GM13977 (cell line): Measurements from ENCODE around the gene KRT2.

Experiments
- DNase-seq: peaks from one replicate; pipeline ENCODE4 v3.0.0; 2012; ENCODE audit warnings: low spot score
- CTCF ChIP-seq: IDR thresholded peaks from 2 replicates; pipeline ENCODE4 v1.5.1; 2012; ENCODE audit warnings: mild to moderate bottlenecking, control low read depth; ENCODE audit not compliant: insufficient read depth; ENCODE audit errors: extremely low read depth, missing control alignments
- in situ Hi-C: fragments of 300-500 bp; cut with MboI; formaldehyde crosslinking; loops from one replicate; pipeline ENCODE4 v1.12.0; 2022; ENCODE audit warnings: low sequenced_read_pairs, low pct_unique_long_range_greater_than_20kb, mixed read lengths, inconsistent platforms; ENCODE audit not compliant: unreplicated experiment

Gene KRT2

GRCh38 chr12:52651726-52652261 lies at the start of gene KRT2:
Gene KRT2 (minus strand): TSS chr12:52652211. CDS start chr12:52652142, 69 bp downstream.
- in situ Hi-C loops, result no loop called here
- DNase-seq, result no peak
- TF ChIP-seq CTCF, result no peak

GRCh38 chr12:52701281-52701680 lies 49.3 kb upstream of the KRT2 start:
- in situ Hi-C loops, result no loop called here
- DNase-seq, result no peak
- TF ChIP-seq CTCF, result no peak

- in situ Hi-C loops, result no loop called here
- no peak for TF ChIP-seq CTCF
- DNase-seq, result no peak
These were observed 47.9 kb upstream of the KRT2 start for GRCh38 chr12:52699960-52700359.

GRCh38 chr12:52699373-52699772 lies 47.4 kb upstream of the KRT2 start:
- in situ Hi-C loops, result no loop called here
- no peak for TF ChIP-seq CTCF
- no peak for DNase-seq

- no peak for DNase-seq
- in situ Hi-C loops, result no loop called here
- TF ChIP-seq CTCF, result no peak
These were observed 46.8 kb upstream of the KRT2 start for GRCh38 chr12:52698651-52699340.

GRCh38 chr12:52697058-52697582 lies 45.1 kb upstream of the KRT2 start:
- no peak for DNase-seq
- in situ Hi-C loops, result no loop called here
- no peak for TF ChIP-seq CTCF
